ENCODE measurements around the gene HDAC4. TPM values are rescaled to one million over a fixed set of nuclear protein-coding genes. Genes with fewer than 3 reads are reported as not detected.
A peak's percentile ranks its signal among the peaks of the same experiment; 100 is the strongest.

The HDAC4 gene
- polyA plus RNA-seq, 2 of the 4 experiments (the other 2 are of a cell fraction) = 8.6 to 10.4 TPM

- Histone ChIP-seq H3K4me1 (peaks cover 81% of the 10 kb centered on the region), H3K4me3 (no peak overlapping the region), H3K27ac (peak overlapping the region in 1 of 2 experiments; percentile 90; a peak in 3 of 6 replicates), H3K4me2 (no peak overlapping the region), H3K9me3 (no peaks in the 10 kb centered on the region)
- no peak for TF ChIP-seq CTCF (IDR thresholded peaks at IDR 0.05)
- TF ChIP-seq ZSCAN20 (CRISPR knock-in tag; IDR thresholded peaks at IDR 0.05) = no peak
- no peak for TF ChIP-seq TP53 (CRISPR knock-in tag; IDR thresholded peaks at IDR 0.05)
- TF ChIP-seq ELK1 (IDR thresholded peaks at IDR 0.05; ENCODE audit: low read depth, low read length) = no peak
- no peak for TF ChIP-seq EHMT2 (IDR thresholded peaks at IDR 0.05; ENCODE audit: low read depth)
- no peak for TF ChIP-seq RCOR1 (IDR thresholded peaks at IDR 0.05; ENCODE audit: low read depth, low read length)
- TF ChIP-seq REST (IDR thresholded peaks at IDR 0.05) = no peak
- ChIA-PET CTCF (no interaction called here), POLR2A (interaction anchor here (0.7 kb wide), 1 partner anchor 31 kb away, joined by 3 read pairs; no protein-coding TSS in a partner anchor)
- FAIRE-seq (no peak), DNase-seq (ENCODE audit: low read depth in 1 of 2, low spot score in 1 of 2) (no peak), ATAC-seq (no peak)
- 74% methylated on average over 10 of the region's 10 CpGs for WGBS (ENCODE audit: missing lambda C conversion rate)
These were observed 131.5 kb downstream of the HDAC4 start for GRCh38 chr2:239269173-239269885.

GRCh38 chr2:239268549-239268948 lies 132.3 kb downstream of the HDAC4 start:
- WGBS (ENCODE audit: missing lambda C conversion rate) = 70% methylated on average over 3 of the region's 3 CpGs
- ATAC-seq (no peak), DNase-seq (ENCODE audit: low read depth in 1 of 2, low spot score in 1 of 2) (no peak), FAIRE-seq (no peak)
- H3K4me2 ChIP-seq = peak overlapping the region; percentile 67
- ChIA-PET CTCF (no interaction called here), POLR2A (no interaction called here)
- peaks cover 79% of the 10 kb centered on the region for H3K4me1 ChIP-seq
- peak overlapping the region; percentile 61 to 90 for H3K27ac ChIP-seq
- no peak overlapping the region for H3K4me3 ChIP-seq
- H3K9me3 ChIP-seq = no peaks in the 10 kb centered on the region
- TF ChIP-seq GATA3 (IDR thresholded peaks at IDR 0.05; ENCODE audit: borderline replicate concordance) (0 out of 2 replicates have a peak, but pooled peaks have one; percentile 1), MAFK (IDR thresholded peaks at IDR 0.05; ENCODE audit: partially characterized antibody) (no peak)

- 11% methylated on average over 6 of the region's 6 CpGs for WGBS (ENCODE audit: missing lambda C conversion rate)
- ChIA-PET POLR2A (no interaction called here), CTCF (no interaction called here)
- ATAC-seq (peak; percentile 45 to 75; a peak in 3 of 6 replicates), FAIRE-seq (no peak), DNase-seq (ENCODE audit: low read depth in 1 of 2, low spot score in 1 of 2) (peak in 1 of 2 experiments; percentile 66)
- Histone ChIP-seq H3K9me3 (no peaks in the 10 kb centered on the region), H3K4me1 (peaks cover 75% of the 10 kb centered on the region), H3K4me2 (peak overlapping the region; percentile 67), H3K4me3 (no peak overlapping the region), H3K27ac (peak overlapping the region; percentile 61 to 90)
- TF ChIP-seq KDM1A (IDR thresholded peaks at IDR 0.05; ENCODE audit: low read depth) (no peak), GATA3 (IDR thresholded peaks at IDR 0.05; ENCODE audit: borderline replicate concordance) (0 out of 2 replicates have a peak, but pooled peaks have one; percentile 18), HEYL (CRISPR knock-in tag; IDR thresholded peaks at IDR 0.05) (no peak), ZSCAN20 (CRISPR knock-in tag; IDR thresholded peaks at IDR 0.05) (no peak), BHLHE40 (IDR thresholded peaks at IDR 0.05; ENCODE audit: low read depth, low read length) (no peak), CEBPB (IDR thresholded peaks at IDR 0.05) (no peak)
These were observed 132.7 kb downstream of the HDAC4 start for GRCh38 chr2:239268082-239268481.

Measured in A549 (cell line).